Activated CD8-positive, alpha-beta memory T cell treated with anti-CD3 and anti-CD28 coated beads for 48 hours (primary cell): ENCODE data around the gene KLF13.

Experiments used
- DNase-seq, 3 experiments: peaks; one replicate each; pipeline ENCODE4 v3.0.0-alpha.2; 2020; ENCODE audit warnings: low read depth in 2 of 3, low spot score in 2 of 3

The KLF13 gene

DNA sequence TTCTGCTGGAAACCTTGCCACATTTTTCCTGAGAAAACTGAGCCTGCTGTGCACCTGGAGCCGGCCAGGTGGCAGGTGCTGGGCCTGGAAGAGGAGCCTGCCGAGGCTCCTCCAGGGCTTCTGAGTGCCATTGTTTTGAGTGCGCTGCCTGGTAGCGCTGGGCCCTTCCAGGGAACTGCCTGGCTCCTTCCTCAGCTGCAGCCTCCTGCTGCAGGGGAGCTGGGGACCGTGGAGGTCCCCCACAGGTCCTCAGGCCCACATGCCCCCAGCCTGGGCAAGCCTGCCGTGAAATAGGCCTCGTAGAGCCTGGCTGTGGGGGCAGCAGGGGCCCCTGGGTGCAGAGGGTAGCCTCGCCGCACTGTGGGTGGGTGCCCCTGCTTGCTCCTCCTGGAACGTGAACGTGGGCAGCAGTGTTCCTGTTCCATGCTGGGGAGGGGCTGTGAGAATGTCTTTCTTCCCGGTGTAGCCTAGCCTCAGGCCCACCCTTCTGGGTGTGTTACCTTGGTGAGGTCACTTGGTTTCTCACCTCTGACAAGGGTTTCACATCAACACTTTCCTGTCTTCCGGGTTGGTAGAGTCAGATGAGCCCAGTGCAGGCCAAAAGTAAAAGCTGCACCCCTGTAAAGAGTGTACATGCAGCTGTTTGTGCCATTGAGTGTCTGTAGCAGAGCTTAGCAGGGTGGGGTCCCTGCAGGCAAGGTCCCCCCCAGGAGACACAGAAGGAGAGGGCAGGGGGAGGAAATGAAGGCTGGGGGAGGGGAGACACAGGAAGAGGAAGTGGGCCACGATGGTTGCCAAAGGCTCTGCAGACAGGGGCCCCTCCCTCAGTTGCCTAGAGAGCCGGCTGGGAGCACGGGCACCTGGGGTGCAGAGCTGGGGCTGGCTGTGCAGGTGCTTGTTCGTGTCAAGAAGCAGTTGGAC, 34.5 kb downstream of the KLF13 start:
- DNase-seq = no peak

DNA sequence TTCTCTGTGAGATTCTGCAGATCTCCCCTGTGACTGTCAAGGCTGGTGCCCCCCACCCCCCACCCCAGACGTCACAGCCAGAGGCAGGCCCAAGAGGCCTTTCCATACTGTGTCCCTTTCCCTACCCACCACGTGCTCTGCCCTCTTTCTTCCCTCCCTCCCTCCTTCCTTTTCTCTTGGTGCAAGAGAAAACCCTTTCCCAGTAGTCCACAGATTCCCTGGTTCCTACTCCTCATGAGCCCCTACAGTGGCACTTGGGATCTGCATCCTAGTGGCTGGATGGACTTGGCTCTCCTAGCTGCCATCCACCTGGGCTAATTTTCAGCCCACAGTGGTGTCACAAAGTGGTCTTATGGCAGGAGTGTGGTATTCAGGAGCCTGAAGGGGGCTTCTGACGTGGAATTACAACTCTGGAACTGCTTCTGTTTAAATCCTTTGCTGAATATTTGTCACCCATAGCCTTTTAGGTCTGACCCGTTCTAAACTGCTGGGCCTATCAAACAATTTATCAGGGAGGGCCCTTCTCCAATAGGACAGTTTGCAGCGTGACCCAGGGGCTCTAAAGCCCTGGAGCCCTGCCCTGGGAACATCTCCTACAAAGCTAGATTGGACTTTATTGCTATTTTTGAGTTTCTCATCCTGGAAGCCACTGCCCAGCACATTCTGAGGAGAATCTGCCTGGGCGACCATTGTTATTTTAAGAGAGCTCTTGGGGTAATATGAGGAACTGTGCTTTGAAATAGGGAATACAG, 35.3 kb downstream of the KLF13 start:
- DNase-seq = no peak

GRCh38 chr15:31362886-31363285, 36.3 kb downstream of the KLF13 start:
- no peak for DNase-seq

- DNase-seq = no peak
These were observed 37.8 kb downstream of the KLF13 start for GRCh38 chr15:31364301-31365031.

DNA sequence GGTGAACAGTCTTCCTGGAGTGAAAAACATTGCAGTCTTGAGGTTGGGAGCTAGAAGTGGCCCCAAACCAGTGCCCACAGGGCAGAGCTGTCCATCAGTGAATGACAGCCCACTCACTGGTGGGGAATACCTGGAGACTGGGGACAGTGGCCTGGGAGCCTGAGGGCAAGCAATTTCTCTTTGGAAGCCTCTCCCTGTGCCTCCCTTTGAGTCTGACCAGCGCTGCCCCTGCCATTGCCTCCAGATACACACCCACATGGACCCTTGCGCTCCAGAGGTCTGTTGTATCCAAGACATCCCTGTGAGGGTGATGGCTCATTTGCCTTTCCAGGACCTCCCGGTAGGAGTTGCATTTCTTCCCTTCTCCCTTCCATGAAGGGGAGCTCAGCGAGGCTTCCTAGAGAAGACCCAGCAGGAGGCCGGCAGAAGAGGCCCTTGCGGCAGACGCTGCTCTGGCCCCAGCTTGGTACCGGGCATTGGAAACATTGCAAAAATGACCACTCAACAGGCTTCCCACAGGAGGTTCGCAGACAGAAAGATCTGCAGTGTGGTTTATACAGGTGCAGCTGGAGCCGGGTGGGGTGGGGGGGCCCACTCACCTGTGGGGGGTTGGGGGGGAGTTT, 38.5 kb downstream of the KLF13 start:
- no peak for DNase-seq

GRCh38 chr15:31365655-31366127, 39.1 kb downstream of the KLF13 start:
- DNase-seq = peak in 2 of 3 experiments; percentile 62 to 65

DNA sequence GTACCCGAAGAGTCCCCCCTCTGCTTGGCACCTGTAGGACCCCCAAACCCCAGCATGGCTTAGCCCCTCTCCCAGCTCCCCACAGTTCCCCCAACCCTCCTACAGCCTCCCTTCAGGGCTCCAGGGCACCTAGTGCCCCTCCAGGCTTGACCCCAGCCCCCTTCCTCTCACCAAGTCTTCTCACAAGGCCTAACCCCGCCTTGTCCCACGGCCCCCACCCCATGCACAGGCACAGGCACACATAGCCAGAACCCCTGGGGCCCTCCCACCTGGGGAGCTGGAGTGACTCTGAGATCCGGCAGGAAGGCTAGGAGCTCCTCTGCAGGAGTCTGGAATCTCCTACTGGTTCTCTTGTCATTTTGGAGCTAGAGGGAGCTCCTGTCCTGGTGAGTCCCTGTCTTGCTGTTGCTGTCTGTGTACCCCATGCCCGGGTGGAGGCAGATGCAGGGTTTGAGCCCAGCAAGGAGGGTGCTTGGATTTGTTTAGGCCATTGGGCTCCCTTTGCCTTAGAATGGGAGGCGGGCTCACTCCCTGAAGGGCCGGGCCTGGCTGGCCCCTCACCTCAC, 39.6 kb downstream of the KLF13 start:
- no peak for DNase-seq

DNA sequence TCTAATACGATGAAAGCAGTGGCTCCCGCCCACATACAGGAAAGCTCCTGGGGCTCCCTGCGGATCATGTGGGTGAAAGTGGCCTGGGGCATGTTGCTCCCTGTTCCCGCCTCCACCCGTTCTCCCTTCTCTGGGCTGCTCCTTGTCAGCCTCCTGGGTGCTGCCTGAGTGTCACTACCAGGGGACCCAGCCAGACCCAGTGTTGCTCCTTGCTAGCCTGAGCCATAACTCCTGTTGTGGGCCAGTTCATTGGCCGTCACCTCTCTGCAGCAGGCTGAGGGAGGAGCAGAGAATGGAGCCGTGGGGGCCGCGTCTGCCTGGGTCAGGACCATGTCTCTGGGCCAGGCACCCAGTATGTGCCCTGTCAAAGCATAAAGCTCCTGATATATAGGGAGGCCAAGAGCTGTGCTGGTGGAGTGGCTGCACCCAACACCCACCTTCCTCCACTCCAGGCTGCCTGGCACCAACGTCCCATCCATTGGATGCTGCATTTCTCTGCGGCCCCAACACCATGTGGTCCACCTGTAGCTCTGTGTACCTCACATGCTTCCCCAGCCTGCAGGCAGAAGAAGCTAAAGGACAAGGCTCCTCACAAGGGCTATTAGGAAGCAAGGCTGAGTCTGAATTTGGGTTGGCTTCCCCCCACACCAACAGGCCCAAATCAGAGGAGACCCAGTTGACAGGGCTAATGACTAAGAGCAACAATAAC, 40.5 kb downstream of the KLF13 start:
- no peak for DNase-seq

GRCh38 chr15:31367730-31368344, 41.2 kb downstream of the KLF13 start:
- no peak for DNase-seq

- DNase-seq = no peak
These were observed 43.1 kb downstream of the KLF13 start for GRCh38 chr15:31369727-31370126.

- no peak for DNase-seq
These were observed 45.0 kb downstream of the KLF13 start for GRCh38 chr15:31371520-31372240.

GRCh38 chr15:31372635-31373091, 46.0 kb downstream of the KLF13 start:
- no peak for DNase-seq

DNA sequence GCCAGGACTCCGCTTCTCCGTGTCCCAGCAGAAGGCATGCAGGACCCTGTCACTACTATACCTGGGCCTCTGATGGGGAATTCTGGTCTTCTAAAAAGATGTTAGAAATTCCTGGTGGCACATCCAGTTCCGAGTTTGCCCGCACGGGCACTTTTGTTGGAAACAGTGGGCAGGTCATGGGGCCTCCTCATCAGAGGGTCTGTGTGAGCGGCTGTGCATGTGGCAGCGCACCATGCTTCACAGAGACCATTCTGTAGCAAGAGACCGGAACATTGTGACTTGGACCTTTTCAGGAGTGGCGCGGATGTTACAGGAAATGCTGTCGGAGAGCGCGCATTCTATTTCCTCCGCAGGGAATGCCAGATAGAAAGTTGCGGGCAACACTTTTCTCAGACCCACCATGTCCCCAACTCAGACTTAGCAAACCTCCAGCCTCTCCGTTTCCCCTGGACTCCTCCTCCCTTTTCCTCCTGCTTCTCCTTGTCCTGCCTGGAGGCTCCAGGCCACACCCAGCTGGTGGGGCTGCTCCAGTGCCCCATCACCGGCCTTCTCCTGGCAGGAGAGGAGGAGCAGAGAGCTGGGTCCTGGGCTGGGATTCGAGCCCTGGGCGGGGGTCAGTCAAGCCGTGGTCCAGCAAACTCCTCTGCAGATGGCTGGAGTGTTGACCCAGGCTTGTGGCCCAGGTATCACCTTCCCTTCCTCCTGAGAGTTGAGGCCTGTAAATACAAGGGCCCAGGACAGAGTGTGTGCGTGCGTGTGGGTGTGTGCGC, 46.6 kb downstream of the KLF13 start:
- no peak for DNase-seq

GRCh38 chr15:31373970-31374369, 47.3 kb downstream of the KLF13 start:
- no peak for DNase-seq

GRCh38 chr15:31374489-31374888, 47.9 kb downstream of the KLF13 start:
- DNase-seq = no peak

DNA sequence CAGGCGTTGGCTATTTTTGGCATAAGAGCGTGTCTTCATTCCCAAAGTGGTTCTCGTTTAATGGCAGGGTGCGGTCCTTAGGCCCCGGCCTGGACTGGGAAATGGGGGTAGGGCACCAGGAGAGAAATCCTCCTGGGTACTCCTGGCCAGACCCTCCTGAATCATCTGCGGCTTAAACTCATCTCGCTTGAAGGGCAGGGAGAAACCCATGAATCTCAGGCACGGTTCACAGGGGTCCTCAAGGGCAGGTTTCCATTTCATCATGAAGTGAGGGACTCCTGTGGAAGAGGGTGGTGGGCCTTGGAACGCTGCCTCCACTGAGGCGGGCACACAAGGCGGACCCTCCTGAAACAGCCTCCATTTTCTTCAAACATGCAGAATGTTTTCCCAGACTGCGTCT, 48.4 kb downstream of the KLF13 start:
- no peak for DNase-seq

DNA sequence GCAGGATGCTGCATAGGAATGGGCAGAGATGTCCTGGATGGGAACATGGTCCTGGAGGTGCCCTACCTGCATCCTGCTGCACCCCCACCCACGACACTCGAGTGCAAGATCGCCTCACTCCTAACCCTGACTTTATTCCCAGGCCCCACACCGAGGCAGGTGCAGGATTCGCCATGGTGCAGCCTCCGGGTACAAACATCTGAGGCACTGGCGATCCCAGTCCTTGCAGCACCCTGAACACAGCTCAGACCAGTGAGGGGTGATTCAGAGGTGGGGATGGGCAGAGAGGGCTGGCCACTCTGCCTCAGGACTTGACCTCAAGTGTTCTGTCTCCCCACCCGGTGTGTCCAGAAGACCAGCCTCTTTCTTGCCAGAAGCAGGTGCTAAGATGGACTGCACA, 49.1 kb downstream of the KLF13 start:
- DNase-seq = no peak

GRCh38 chr15:31376511-31376910, 49.9 kb downstream of the KLF13 start:
- no peak for DNase-seq
